HG02852 (cell line): ENCODE results near the gene TENM3.

ENCODE experiments used
- ATAC-seq: cut with Tn5 transposase; IDR thresholded peaks from one replicate; pipeline ENCODE4 v1.9.1; 2021; ENCODE audit warnings: mild to moderate bottlenecking, moderate library complexity; ENCODE audit not compliant: unreplicated experiment

The TENM3 gene

DNA sequence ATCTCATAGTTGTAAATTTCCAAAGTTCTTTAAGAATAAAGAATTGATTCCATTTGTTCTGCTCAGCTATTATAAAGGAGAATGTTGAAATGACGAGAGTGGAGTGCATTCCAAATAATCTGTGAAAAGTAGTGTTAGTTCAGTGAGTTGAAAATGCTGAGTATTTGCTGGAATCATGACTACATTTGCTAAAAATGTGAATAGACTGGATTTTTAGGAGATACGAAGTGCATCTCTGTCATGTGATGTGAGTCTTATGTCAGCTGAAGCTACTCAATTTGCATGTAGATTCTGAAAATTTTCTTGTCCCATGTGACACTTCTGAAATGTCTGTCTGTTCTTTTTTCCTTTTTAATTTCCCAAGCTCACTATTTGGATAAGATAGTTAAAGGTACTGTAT is 468.0 kb downstream of the TENM3 start:
- no peak for ATAC-seq

DNA sequence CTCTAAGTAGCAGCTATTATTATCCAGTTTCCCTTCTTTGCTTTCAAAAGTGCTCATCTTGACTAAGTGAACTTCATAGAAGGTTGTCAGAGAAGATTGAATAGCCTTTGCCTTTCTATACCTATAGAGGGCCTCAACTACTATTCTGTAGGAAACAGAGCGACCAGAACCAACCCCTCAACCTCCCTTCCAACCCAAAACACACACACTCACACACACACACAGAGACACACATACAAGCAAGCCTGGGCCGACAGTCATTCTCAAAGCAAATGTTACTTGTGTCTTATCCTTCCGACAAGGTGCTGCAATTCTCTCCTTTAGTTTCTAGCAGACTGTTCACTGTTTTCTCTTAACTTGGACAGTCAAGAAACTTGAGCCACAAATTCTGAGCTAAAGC is 472.3 kb downstream of the TENM3 start:
- no peak for ATAC-seq

DNA sequence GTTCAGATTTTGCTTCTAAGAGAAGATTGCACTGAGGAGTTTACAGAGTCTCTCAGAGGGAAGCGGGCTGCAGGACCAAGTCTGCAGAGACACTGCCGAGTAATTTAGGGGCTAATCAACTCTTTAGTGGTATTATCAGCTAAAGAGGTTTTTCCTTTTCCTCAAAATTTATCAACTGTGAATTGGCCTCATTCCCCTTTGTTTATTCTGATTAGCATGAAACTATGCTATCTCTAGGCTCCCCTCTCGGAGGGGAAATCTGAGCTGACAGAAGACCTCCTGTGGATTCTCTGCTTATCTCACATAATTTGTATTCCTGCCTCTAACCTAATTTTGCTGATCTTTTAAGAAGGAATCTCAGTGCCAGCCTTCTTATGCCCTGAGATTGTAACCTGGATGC is 473.0 kb downstream of the TENM3 start:
- ATAC-seq, result no peak

DNA sequence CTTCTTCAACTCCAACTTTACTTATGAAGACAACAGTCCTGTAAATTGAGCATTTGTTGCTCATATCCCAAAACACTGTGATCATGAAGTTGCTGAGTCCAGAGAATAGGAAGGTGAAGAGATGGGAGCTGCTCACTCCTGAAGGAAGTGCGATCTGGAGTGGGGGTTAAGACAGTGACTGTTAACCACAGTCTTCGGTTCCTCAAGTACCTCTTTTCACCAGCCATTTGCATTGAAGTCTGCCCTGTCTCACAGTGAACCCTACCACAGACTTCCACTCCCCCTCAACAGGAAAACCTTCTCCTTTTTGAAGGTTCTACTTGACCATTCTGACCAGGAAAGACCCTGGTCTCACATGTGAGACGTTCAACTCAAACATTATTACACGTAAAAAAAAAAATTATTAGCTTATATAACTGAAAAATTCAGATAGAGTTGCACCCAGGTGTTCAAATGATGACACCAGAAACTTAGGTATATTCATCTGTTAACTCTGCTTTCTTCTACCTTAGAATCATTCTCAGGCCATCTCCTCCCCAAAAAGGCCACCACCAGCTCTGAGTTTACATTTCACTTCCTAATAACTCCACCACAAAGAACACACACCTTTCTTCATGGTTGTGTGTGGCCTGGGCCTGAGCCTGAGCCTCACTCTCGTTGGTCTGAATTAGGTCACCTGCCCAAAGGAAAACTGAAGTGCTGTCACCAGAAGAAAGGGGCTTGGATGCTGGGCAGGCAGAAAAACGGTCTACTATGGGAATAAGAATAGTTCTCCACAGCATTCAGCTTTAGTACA is 474.8 kb downstream of the TENM3 start:
- peak; percentile 85 for ATAC-seq

DNA sequence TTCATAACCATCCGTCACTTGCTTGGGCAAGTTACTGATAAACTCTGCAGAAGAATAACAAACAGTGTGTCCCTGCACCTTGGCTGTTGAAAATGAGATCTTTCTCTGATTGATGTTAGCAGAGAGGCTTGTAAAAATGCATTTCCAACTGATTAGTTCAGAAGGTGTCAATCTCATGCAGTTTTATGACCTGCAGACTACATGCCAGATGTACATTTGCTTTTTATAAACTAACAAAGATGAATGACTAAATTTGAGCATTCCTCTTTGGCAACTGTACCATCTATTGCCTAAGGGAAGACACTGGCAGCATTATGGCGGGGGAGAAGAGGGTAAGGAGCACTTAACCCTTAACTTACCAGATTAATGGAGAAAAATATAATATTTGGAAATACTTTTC is 481.2 kb downstream of the TENM3 start:
- no peak for ATAC-seq

DNA sequence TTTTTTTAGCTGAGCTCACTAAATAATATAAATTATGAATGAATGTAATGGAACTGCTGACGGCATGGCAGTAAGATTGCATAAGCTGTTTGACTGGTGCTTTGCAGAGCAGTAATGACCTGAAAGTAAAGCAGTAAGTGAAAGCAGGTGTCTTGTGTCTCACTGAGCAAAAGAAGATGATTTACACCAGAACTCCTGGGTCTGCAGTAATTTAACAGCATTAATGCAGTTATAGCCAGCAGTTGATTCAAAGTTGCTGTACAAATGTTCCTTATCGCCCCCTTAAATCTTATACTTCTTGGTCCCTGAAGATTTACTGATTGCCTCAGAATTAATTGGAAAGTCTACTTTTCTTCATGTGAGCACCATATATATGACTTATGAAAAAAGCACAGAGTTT is 486.3 kb downstream of the TENM3 start:
- no peak for ATAC-seq

DNA sequence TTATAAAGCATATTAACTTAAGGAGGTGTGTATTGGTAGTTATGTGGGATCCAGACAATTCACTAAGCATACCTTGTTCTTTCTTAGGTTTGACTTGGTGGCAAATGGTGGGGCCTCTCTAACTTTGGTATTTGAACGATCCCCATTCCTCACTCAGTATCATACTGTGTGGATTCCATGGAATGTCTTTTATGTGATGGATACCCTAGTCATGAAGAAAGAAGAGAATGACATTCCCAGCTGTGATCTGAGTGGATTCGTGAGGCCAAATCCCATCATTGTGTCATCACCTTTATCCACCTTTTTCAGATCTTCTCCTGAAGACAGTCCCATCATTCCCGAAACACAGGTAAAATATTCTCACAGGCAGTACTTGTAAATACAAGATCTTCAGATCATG is 487.6 kb downstream of the TENM3 start:
- ATAC-seq, result no peak

DNA sequence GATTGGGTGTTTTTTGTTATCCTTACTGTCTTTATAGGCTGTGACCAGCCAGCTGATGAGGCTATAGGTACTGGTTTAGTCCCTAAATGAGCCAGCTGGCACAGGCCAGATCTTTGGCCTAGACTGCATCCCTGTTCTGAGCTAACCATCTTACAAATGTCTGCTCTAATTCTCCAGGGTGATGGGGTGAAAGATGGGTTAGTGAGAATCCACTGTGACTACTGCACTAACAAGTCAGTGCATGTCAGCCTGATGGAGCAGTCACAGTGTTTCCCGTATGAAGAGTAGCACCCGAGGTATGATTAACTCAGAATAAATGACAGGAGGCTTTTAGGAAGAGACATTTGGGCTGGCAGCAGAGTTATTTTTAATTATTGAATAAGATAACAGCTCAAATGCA is 493.0 kb downstream of the TENM3 start:
- no peak for ATAC-seq

DNA sequence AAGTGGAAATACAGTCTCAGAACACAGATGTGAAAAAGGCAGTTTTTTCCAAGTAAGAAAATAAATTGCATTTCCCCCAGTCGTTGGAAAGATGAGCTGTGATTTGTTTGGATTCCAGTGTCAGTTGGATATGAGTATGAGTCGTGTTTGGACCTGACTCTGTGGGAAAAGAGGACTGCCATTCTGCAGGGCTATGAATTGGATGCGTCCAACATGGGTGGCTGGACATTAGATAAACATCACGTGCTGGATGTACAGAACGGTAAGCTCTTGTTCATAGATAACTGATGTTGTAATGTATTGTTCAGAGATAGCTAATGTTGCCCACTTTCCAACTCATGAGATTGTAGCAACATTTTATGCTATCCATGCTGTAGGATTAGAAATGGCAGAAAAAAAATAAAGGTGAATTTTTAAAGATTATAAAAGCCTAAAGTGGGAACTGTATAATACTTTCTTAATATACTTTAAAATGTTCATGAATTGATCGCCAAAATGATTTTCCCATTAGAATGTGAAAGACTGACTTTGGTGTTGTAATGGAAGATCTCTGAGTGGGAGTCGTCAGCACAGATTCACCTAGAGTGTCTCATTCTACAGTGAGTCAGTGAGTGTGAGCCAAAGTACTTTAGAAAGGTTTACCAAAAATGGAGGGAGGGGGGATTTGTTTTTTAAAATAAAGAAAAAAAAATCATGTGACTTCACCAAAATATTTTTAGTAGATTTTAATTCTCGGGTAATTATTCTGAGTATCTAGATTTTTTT is 495.3 kb downstream of the TENM3 start:
- no peak for ATAC-seq

DNA sequence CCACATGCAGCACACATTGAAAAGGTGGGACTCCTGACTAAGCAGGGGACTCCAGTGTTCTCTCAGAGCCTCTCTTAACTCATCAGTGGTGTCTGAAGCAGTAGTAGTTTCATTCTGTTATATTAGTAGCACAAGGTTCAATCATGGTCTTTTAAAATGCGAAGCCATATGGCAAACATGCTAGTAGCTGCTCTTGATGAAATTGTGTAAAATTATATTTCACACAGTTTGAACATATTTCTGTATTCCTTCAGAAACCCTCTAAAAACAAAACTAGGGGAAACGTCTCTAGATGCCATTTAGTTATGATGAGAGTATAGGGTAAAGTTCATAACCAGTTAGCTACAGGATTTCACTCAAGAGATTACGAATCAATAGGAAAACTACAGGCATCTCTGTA is 497.1 kb downstream of the TENM3 start:
- ATAC-seq, result no peak

DNA sequence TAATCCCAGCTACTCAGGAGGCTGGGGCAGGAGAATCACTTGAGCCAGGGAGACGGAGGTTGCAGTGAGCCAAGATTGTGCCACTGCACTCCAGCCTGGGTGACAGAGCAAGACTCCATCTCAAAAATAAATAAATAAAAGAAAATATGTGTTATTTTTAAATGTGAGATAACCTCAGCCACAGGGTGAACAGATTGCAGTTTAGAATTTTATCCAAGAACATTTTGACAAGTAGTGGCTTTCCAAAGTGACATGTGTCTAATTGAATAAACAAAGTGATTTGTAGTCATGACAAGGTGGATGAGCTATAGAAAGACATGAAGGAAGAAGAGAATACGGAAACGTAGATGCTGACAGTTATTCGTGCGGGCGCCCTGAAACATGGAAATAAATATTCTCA is 497.9 kb downstream of the TENM3 start:
- no peak for ATAC-seq

DNA sequence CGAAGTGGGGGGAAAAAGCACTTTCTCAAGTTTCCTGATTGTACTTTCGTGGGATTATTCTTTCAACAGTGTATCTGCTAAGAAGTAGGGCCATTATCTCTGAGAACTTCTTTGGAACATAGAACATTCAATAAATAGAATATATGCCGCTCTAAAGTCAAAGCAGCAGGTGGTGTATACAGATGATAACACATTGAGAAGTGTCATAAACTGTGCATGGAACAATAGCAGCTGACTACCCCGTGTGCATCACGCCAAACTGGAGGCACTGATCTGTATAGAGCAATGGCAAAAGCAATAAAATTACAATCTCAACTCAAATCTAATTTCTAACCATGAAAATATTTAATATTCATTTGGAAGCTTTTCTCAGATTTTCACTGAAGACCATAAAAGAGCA is 498.7 kb downstream of the TENM3 start:
- no peak for ATAC-seq

DNA sequence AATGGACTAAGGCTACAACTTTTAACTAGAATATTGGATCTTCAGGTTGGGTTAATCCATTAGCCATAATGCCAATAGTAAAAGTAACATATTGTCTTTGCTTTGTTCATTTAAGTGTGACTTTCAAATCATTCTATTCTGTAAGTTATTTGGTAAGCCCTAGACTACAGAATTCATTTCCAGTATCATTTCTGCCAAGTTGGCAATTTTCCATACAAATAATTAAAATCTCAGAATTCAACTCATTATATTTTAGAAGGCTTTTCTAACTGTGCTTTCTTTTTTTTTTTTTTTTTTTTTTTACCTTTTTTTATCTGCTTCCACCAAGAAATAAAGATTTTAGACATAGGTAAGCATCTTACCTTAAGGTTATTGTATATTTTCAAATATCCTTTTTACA is 500.6 kb downstream of the TENM3 start:
- ATAC-seq, result no peak

DNA sequence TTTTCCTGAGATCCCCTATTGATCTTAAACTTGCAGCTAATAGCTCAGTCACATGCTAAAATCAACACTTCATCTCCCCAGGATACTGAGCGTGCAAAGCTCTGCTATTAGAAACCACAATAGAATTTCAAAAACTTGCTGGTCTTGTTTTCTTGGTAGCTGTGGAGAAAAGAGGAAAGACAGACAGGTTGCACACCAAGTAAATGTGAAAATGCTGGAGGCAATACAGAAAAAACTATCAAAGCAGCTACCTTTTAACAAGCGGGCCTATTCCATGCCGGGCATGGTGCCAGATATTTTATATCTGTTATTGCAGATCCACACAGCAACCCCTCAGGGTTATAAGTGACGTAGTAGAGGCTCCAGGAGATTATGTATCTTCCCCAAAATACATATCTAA is 502.0 kb downstream of the TENM3 start:
- ATAC-seq, result no peak

DNA sequence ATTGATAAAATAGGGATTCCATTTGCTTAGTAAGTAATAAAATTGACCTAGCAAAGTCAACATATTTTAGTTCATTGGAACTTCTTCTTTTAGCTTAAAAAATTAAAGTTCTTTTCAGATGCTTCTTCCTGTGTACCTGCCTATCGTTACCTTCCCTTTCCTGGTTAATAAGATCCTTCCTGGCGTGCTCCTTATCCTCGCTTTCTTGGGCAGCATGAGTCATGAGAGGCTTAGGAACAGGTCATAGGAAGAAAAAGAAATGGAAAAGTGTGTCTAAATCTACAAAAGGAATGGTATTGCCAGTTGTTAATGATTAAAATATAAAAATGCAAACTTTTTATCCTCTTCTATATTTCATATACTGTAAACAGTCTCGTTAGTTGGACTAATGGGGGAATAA is 503.7 kb downstream of the TENM3 start:
- ATAC-seq, result no peak

DNA sequence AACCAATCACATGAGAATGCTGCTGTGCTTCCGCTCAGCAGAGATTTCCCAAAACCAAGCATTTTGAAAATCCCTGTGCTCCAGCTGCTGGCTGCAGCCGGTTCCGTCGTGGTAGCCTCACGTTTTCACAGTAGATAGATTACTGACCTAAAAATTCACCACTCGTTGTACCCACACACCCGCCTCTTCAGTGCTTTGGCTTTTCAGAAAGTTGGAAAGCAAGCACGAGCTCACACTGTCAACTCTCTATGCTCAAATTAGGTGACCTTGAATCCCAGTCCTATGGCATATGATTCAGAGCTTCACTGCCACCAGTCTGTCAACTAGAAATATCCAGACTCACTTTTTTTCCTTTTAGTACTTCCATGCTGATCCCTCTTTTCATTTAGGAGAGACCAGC is 505.1 kb downstream of the TENM3 start:
- ATAC-seq, result no peak

DNA sequence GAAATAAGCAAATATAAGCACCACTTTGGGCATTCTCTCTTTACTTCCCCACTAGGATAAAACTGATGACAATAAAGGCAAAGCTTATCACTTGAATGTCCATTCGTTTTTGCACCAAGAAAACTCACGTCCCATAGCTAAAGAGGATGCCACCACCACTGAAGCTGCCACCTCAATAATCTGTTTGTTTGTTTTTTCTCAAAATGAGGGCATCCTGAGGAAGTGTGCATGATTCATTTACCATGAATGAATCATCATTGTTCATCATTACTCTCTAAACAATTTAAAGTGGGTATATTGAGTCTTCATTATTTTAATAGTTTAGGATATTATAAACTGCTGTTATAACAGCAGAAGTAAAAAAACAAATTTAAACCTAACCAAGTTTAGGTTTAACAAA is 505.7 kb downstream of the TENM3 start:
- no peak for ATAC-seq

DNA sequence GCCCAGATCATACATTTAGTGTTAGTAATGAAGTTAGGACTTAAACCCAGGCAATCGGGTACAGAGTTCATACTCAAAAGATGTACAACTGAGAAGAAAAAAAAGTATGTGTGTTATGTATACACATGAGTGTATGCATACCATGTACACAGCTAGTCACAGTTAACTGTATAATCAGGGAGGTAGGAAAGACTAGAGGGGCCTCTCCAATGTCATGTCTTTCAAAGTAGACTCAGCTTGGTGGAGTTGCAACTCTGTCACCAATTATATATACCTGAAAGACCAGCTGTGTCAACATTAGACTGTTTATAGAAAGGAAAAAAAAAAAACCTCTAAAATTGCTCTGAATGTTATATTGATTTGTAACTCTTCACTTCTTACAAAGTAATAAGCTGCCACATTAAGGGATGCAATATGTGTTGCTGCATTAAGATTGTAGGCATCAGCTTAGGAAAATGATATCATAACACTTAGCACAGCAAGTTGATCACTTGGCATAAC is 506.5 kb downstream of the TENM3 start:
- ATAC-seq, result no peak

DNA sequence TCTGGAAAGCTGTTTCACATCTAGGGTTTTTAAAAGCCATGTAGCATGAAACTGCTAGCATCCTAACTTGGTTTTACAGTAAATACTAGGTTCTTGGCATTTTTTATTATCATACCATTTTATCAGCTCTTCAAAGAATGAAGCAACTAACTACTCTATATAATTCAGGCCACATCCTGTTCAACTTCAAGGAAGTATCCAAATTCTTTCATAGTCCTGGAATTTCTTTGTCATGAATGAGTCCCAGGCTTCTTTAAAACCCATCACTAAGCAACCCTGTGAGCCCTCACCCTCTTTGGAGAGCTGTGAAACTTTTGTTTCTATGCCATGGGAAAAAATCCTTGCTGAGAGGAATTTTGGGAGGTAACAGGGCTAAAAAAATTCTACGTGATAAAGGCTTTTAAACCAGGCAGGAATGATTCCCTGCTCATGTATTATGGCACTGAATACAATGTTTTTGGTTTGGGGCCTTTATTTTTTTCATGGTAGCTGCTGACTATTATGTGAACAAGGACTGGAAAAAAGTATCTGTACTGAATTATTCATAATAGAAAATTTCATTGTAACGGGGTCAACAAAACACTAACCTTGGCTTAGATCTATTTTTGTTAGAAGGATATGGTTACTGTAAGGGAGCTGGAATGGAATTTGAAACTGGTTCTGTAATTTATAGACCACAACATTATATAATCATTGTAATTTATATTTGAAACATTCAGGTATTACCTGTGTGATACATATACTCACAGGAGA is 509.1 kb downstream of the TENM3 start:
- no peak for ATAC-seq

DNA sequence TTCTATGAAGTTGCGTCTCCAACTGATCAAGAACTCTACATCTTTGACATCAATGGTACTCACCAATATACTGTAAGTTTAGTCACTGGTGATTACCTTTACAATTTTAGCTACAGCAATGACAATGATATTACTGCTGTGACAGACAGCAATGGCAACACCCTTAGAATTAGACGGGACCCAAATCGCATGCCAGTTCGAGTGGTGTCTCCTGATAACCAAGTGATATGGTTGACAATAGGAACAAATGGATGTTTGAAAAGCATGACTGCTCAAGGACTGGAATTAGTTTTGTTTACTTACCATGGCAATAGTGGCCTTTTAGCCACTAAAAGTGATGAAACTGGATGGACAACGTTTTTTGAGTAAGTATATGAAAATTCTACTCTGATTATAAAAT is 511.7 kb downstream of the TENM3 start:
- ATAC-seq, result no peak

DNA sequence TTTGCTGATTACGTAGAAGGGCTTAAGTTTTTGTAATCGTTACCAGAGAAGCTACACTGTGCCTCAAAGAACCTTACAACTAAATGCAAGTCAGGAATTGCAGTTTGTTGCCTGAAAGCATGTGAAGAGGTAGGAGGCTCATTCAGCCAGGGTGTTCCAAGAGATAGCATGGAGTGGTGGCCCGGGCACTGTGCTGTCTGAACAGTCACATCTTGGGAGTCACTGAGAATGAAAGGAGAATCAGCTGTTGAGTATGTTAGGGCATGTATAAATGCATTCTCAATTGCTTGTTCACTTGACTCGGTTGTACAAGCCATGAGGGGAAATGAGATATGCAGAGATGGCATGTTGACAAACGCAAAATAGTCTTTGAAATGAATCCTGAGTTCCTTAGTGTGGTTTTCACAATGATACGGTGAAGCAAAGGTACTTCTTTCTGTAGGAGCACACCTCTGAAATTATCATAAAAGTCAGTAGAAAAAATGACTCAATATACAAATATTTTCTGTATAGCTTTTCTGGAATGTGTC is 513.0 kb downstream of the TENM3 start:
- no peak for ATAC-seq
